Stimulated activated memory B cell treated with anti-CD40 and anti-IgM and Interleukin-4, amounts not matched to agents 10 μg/mL and 1 μg/mL and 100 μg/mL, for 72 hours (primary cell): ENCODE data around the gene HSPA12A.

ENCODE experiments used
- ATAC-seq: fragments of 150-1000 bp; cut with Tn5 transposase; 2 replicates; pipeline ENCODE4 v1.10.0; 2021
- H3K27ac Mint-ChIP-seq: one replicate; pipeline ENCODE4 v1.8.0; 2022; ENCODE audit warnings: mild to moderate bottlenecking, mixed read lengths
- H3K27me3 Mint-ChIP-seq: one replicate; pipeline ENCODE4 v1.8.0; 2022; ENCODE audit warnings: mixed read lengths
- H3K36me3 Mint-ChIP-seq: one replicate; pipeline ENCODE4 v1.8.0; 2022; ENCODE audit warnings: mixed read lengths
- H3K4me1 Mint-ChIP-seq: one replicate; pipeline ENCODE4 v1.8.0; 2022; ENCODE audit warnings: mixed read lengths
- H3K4me3 Mint-ChIP-seq: one replicate; pipeline ENCODE4 v1.8.0; 2022; ENCODE audit warnings: mild to moderate bottlenecking, moderate library complexity, mixed read lengths
- H3K9me3 Mint-ChIP-seq: one replicate; pipeline ENCODE4 v1.8.0; 2022; ENCODE audit warnings: mixed read lengths

The HSPA12A gene

DNA sequence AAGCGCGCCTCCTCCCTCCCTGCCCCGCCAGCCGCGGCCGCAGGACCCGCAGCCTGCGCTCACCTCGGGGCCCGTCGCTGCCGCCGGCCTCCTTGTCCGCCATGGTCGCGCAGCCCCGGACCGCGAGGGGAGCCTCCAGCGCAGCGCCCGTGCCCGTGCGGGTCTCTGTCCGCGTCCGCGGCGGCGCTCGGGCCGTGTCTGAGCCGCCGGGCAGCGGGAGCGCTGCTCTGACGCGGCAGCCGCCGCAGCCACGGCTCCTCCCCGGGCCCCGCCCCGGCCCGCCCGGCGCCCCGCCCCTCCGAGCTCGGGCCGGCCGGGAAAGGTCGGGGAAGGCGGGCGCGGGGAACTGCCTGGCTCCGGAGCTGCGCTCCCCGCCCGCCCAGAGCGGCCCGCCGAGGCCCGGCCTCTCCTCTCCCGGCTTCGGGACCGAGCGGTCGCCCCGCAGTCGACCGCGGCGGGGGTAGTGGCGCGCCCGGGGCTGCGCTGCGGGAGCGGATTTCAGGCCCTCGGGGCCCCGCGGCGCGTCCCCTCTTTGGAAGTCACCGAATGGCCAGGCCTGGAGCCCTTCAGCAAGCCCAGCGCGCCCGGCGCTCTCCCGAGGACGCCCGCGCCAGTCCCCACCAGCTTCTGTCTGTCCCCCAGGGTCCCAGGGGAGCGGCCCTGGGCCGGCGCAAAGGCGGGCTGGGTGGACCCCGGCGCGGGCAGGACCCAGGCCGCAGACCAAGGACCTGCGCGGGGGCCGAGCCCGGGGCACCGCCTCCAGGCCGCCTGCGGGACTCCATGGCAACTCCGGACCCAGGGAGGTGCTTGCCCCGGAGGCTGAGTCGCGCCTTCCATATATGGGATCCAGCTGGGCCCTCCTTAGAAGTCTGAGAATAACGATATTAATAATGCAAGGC is at the start of gene HSPA12A:
TSS of gene HSPA12A (minus strand) at position 200 of the 899 bp plus-strand sequence. CDS start at position 103, 97 bp downstream.
- H3K27ac Mint-ChIP-seq = no peak within 1 kb of the TSS
- no peaks in the 10 kb centered on the region for H3K9me3 Mint-ChIP-seq
- H3K4me3 Mint-ChIP-seq = peak within 1 kb of the TSS; percentile 59
- no peaks in the 10 kb centered on the region for H3K4me1 Mint-ChIP-seq
- no peaks in the 10 kb centered on the region for H3K36me3 Mint-ChIP-seq
- H3K27me3 Mint-ChIP-seq = peaks cover 63% of the 10 kb centered on the region
- ATAC-seq = peak; percentile 82

- ATAC-seq = no peak
- no peaks in the 10 kb centered on the region for H3K36me3 Mint-ChIP-seq
Observed at GRCh38 chr10:116791241-116791640, 48.9 kb upstream of the HSPA12A start.

GRCh38 chr10:116787893-116788665 is 45.7 kb upstream of the HSPA12A start:
- Mint-ChIP-seq H3K27me3 (peaks cover 30% of the 10 kb centered on the region), H3K4me1 (peaks cover 12% of the 10 kb centered on the region), H3K4me3 (peak overlapping the region; percentile 56), H3K27ac (no peak overlapping the region), H3K36me3 (no peaks in the 10 kb centered on the region), H3K9me3 (no peaks in the 10 kb centered on the region)
- ATAC-seq = peak; percentile 65

More at GRCh38 chr10:116791241-116791640, 48.9 kb upstream of the HSPA12A start:
- Mint-ChIP-seq H3K4me1 (peaks cover 12% of the 10 kb centered on the region), H3K27me3 (peaks cover 40% of the 10 kb centered on the region), H3K4me3 (no peak overlapping the region), H3K9me3 (no peaks in the 10 kb centered on the region), H3K27ac (no peak overlapping the region)

DNA sequence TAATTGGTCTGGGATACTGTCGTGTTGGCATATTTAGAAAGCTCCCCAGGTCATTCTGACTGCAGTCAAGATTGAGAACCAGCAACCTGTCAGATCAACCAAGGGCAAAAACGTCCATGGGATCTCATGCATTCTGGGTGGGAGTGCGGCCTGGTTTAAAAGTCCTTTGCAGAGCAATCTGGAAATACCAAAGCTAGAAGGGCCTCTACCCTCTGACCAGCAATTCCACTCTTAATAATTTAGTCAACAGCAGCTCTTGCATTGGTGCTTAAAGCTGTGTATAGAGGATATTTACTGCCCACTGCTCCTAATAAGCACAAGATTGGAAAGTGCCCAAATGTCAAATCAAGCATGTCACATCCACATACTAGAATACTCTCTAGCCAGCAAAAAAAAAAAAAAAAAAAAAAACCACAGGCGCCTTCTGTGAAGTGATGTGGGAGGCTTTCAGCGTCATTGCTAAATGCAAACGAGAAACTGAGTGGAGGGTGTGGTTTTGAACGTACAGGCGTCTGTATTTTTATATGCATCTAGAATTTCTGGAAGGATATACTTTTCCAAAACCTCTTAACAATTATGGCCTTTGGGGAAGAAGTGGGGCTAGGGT is 44.8 kb upstream of the HSPA12A start:
- no peak for ATAC-seq
- H3K36me3 Mint-ChIP-seq = no peaks in the 10 kb centered on the region
- H3K27me3 Mint-ChIP-seq = peaks cover 21% of the 10 kb centered on the region
- H3K4me1 Mint-ChIP-seq = peaks cover 12% of the 10 kb centered on the region
- H3K27ac Mint-ChIP-seq = no peak overlapping the region
- H3K9me3 Mint-ChIP-seq = no peaks in the 10 kb centered on the region
- H3K4me3 Mint-ChIP-seq = no peak overlapping the region

DNA sequence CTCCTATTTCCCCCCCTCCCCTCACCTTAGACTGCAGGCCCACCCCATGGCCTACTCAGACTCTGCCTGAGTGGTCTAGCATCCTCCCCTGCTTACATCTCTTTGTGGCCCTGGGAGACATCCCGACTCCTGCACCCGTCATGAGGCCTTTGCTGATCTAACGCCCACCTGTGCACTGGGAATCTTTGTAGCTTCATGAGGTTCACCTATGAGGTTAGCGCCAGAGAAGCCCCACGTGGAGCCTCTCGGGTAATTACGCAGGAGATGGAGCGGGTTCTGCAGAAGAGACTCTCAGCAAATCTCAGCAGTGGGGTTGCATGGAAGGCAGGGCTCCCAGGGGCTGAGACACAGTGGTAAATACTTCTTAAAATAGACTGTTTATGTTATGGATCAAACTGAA is 43.5 kb upstream of the HSPA12A start:
- no peak overlapping the region for H3K4me3 Mint-ChIP-seq
- no peaks in the 10 kb centered on the region for H3K9me3 Mint-ChIP-seq
- no peak overlapping the region for H3K27ac Mint-ChIP-seq
- ATAC-seq = peak; percentile 21
- H3K4me1 Mint-ChIP-seq = peaks cover 12% of the 10 kb centered on the region
- H3K27me3 Mint-ChIP-seq = peaks cover 10% of the 10 kb centered on the region
- no peaks in the 10 kb centered on the region for H3K36me3 Mint-ChIP-seq

DNA sequence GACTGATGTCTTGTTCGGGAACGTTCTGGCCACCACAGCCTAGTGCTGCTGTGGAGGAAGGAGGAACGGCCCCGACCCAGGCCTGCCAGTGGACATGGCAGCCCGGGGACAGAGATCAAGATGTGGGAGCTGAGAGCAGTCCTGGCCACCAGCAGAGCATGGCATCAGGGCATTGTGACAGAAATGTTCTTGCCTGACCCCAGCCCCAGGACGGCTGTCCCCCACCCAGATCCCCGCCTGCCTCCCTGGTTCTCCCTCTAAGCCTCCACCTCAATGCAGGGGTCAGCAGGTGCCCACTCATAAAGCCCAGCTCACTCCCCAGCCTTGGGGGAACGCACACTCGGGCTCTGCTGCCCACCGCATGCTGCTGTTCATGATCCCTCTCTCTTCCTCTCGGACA is 42.9 kb upstream of the HSPA12A start:
- no peaks in the 10 kb centered on the region for H3K36me3 Mint-ChIP-seq
- H3K27me3 Mint-ChIP-seq = peaks cover 4% of the 10 kb centered on the region
- H3K27ac Mint-ChIP-seq = no peak overlapping the region
- H3K4me1 Mint-ChIP-seq = peaks cover 12% of the 10 kb centered on the region
- H3K4me3 Mint-ChIP-seq = no peak overlapping the region
- no peaks in the 10 kb centered on the region for H3K9me3 Mint-ChIP-seq
- ATAC-seq = no peak

DNA sequence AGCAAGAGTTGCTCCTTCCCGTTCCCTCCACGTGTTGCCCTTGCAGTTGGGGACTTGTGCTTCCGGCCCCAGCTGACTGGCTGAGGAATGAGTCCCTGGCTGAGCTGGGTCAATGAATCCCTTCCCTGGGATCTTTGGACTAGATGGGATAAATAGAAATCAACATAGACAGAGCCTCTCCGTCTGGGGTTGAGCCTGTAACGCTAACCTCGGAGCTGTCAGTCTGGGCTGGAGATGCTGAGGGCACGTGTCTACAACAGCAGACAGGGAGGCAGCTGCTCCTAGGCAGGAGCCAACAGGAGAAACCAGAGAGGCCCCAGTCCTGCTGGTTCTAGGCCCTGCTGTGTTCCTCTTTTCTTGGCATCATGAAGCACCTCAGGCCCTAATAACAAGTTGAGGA is 42.3 kb upstream of the HSPA12A start:
- H3K9me3 Mint-ChIP-seq = no peaks in the 10 kb centered on the region

GRCh38 chr10:116784035-116784434 is 41.7 kb upstream of the HSPA12A start:
- no peak for ATAC-seq
- Mint-ChIP-seq H3K27ac (no peak overlapping the region), H3K4me1 (peaks cover 12% of the 10 kb centered on the region), H3K9me3 (no peaks in the 10 kb centered on the region), H3K36me3 (no peaks in the 10 kb centered on the region), H3K27me3 (no peaks in the 10 kb centered on the region), H3K4me3 (no peak overlapping the region)

More for the DNA sequence above, 42.3 kb upstream of the HSPA12A start:
- Mint-ChIP-seq H3K4me3 (no peak overlapping the region), H3K27me3 (no peaks in the 10 kb centered on the region), H3K36me3 (no peaks in the 10 kb centered on the region), H3K4me1 (peaks cover 12% of the 10 kb centered on the region), H3K27ac (no peak overlapping the region)
- ATAC-seq = no peak

DNA sequence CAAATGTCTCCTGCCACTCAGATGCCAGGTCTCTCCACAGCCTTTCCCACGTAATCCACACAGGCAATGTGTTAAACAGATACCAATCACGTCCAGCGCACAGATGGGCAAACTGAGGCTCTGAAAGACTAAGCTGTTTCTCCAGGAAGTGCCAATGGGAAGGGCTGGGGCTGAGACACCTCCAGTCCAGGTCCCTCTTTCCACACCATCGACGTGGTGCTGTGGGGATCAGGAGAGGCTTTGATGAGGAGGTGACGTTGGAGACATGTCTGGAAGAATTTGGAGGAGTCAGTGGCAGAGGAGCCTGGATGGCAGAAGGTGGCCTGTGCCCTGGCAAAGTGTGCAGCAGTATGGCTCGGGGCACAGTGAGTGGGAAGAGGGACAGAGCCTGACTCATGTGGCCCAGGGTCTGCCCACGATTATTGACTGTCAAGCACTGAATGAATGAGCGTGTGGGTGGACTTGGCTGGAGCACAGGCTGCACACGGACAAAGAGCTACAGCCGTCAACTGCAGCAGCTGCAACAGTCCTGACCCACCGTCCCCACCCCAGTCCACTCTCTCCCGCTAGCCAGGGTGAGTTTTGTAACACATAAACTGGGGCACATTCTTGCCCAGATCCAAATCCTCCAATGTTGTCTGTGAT is 40.8 kb upstream of the HSPA12A start:
- Mint-ChIP-seq H3K4me3 (no peak overlapping the region), H3K27ac (no peak overlapping the region), H3K9me3 (no peaks in the 10 kb centered on the region), H3K36me3 (no peaks in the 10 kb centered on the region), H3K27me3 (no peaks in the 10 kb centered on the region), H3K4me1 (peaks cover 10% of the 10 kb centered on the region)
- peak; percentile 6 for ATAC-seq

- H3K27me3 Mint-ChIP-seq = peaks cover 9% of the 10 kb centered on the region
- no peak overlapping the region for H3K4me3 Mint-ChIP-seq
- no peak overlapping the region for H3K27ac Mint-ChIP-seq
- H3K4me1 Mint-ChIP-seq = no peaks in the 10 kb centered on the region
- no peaks in the 10 kb centered on the region for H3K9me3 Mint-ChIP-seq
- ATAC-seq = no peak
- no peaks in the 10 kb centered on the region for H3K36me3 Mint-ChIP-seq
Observed at GRCh38 chr10:116781370-116781884, 39.1 kb upstream of the HSPA12A start.

DNA sequence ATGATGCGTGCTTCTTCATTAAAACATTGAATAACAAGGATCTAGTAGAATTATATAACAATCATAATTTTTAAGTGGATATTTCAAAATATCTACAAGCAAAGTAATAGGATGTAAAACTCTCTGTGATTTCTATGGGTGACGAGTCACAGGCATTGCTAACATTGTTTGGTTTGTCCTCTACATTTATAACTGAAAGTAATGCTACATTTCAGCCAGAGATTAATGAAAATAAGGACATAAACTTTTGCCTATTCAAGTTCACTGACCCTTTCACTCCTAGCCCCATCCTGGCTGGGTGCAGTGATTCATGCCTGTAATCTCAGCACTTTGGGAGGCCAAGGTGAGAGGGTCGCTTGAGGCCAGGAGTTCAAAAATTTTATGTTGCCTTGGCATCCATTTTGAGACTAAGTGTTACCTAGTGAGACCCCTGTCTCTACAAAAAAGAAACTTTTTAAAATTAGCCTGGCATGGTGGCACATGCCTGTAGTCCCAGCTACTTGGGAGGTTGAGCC is 38.4 kb upstream of the HSPA12A start:
- Mint-ChIP-seq H3K9me3 (no peaks in the 10 kb centered on the region), H3K27ac (no peak overlapping the region), H3K4me1 (no peaks in the 10 kb centered on the region), H3K36me3 (no peaks in the 10 kb centered on the region), H3K4me3 (no peak overlapping the region), H3K27me3 (peaks cover 16% of the 10 kb centered on the region)
- ATAC-seq = no peak

- Mint-ChIP-seq H3K36me3 (no peaks in the 10 kb centered on the region), H3K27me3 (peaks cover 28% of the 10 kb centered on the region), H3K27ac (no peak overlapping the region), H3K4me1 (no peaks in the 10 kb centered on the region), H3K9me3 (no peaks in the 10 kb centered on the region), H3K4me3 (no peak overlapping the region)
- no peak for ATAC-seq
Observed at GRCh38 chr10:116779076-116779687, 36.8 kb upstream of the HSPA12A start.

GRCh38 chr10:116777006-116777405 is 34.6 kb upstream of the HSPA12A start:
- Mint-ChIP-seq H3K27ac (no peak overlapping the region), H3K27me3 (peaks cover 28% of the 10 kb centered on the region), H3K4me1 (no peaks in the 10 kb centered on the region), H3K36me3 (no peaks in the 10 kb centered on the region), H3K4me3 (no peak overlapping the region), H3K9me3 (no peaks in the 10 kb centered on the region)
- no peak for ATAC-seq
